ENCODE measurements around the gene CSMD2.

The CSMD2 gene

DNA sequence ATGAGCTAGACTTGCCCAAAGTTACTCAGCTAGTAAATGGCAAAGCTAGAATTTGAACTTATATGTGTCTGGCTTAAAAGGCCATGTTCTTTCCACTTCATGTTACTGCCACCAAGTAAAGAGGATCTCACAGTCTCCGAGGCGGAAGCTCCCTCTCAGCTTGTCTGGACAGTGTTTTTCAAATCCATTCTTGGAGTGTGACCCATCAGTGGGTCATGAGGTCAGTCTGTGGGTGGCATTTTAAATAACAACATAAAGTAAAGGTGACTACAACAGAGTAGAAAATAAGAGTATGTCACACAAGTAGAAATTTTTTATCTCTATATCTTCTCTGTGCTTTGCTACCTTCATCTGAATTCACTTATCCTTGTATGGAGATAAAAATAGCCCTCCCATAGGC lies 304.4 kb downstream of the CSMD2 start:
- DNase-seq (ENCODE audit: low read depth, low spot score) = no peak

DNA sequence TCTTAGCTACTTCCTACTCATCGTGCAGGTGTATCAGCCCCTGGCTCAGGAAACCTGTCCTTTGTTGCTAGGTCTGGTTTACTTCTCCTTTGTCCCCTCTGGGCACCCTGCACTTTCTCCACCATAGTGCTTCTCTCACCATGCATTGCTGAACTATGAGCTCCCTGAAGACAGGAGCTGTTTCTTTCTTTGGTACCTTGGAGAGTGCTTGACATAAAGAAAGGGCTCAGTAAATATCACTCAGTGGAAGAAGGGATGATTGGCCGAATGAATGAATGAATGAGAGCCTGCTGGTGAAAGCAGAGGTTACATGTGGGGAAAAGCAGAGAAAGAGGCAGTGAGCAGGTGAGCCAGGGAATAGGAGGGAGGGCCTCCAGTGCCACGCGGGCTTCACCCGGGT lies 310.9 kb downstream of the CSMD2 start:
- DNase-seq (ENCODE audit: low read depth, low spot score) = no peak

DNA sequence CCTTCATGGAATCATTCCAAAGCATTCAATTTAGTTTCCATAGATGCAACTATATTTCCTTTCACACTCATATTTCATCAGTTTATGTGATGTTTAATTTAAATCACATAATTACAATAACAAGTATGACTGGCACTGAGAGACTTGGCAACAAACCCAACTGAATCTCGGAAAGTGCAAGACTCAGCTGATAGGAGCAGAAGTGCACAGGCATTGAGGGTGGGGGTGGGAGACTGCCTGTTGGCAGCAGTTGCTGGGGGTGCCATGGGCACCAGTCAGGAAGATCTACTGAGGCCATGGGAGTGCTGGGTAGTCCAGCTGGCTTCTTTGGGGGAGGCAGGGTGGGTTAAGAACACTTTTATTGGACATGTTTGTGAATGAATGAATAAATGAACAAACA lies 311.6 kb downstream of the CSMD2 start:
- DNase-seq (ENCODE audit: low read depth, low spot score) = no peak

DNA sequence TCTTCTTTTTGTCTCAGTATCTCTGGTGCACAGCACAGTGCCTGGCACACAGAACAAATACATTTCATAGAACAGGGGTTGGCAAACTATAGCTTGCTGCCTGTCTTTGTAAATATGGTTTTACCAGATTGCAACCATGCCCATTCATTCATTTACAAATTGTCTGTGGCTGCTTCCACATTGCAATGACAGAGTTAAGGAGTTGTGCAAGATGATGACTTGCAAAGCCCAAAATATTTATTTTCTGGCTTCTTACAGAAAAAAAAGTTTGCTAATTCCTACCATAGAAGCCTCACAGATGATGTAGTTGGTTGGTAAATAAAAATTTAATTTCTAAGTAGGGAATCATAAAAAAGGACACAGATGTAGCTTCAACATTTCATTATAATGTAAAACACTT lies 312.3 kb downstream of the CSMD2 start:
- no peak for DNase-seq (ENCODE audit: low read depth, low spot score)

DNA sequence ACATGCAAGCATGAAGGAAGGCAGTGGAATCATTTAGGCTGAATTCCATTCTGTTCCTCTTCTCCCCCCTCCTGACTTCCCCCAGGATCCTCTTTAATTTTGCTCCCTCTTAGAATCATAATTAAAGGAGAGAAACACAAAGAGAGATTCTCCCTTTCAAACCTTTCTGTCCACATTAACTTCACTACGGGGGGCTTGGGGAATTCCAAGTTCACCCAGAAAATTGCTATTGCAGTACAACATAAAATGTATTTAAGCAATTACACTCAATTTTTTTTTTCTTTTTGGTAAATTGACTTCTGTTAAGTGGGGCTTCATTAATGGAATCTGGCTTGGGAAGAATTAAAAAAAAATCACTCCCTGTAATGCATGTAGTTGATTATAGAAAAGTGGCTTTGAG lies 314.5 kb downstream of the CSMD2 start:
- no peak for DNase-seq (ENCODE audit: low read depth, low spot score)

DNA sequence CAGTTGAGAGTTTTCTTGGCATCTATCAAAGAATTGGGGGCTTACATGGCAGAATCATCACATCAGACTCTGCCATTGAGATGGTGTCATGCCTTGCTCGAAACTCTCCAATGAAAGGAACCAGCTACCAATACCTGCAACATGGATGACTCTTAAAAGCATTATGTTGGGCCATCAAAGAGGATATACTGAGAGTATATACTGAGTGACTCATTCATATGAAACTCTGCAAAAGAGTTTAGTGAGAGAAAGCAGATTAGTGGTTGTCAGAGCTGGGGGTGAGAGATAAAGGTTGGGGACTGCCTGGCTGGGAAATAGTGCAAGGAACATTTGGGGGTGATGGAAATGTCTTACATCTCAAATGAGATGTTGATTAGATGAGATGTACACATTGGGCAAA lies 315.8 kb downstream of the CSMD2 start:
- DNase-seq (ENCODE audit: low read depth, low spot score) = no peak

DNA sequence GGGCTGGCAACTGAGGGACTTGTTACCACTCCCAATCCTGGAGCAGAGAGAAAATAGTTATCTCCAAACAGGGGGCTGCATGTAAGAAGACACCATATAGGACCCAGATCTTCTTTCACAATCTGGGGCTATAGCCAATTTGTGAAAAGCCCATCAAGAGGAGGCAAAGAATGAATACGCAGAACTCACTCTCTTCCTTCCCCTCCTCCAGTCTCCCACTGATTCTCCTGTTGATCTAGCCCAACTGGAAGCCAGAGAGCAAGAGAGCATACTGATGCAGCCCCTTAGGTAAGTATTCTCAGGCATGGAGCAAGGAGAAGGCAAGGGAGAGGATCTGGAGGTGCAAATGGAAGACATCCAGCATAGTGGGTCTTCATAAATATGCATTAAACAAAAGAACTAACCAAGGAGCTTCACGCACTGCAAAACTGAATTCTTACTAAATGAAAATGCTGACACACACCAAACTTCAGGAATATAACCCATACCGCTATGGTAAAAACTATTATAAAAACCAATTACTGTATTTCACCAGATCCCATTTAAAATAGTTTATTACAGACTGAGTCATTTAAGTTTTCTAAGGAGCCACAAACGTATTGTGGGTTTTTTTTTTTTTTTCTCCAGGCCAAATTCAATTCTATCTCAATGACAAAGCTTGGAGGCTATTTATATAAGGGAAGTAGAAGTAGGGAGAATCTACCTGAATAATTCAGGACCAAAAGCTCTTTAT lies 316.7 kb downstream of the CSMD2 start:
- no peak for DNase-seq (ENCODE audit: low read depth, low spot score)

DNA sequence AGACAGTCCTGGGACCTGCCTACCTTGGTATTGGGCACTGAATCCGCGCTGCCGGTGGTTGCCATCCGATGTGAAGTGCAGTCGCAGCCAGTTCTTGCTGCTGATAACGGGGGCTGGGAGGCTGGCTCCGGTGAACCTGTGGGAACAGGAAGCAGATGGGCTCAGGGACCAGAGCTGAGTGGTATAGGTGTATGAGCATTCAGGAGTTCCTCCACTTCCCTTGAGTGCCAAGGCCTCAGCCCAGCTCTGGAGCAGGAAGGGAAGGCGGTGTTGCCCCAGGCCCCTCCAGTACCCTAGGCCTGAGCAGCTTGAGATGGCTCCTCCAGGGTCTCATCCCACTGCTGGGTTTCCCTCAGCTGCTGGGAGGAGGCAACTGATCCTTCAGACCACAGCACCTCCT lies 318.2 kb downstream of the CSMD2 start:
- DNase-seq (ENCODE audit: low read depth, low spot score) = no peak

DNA sequence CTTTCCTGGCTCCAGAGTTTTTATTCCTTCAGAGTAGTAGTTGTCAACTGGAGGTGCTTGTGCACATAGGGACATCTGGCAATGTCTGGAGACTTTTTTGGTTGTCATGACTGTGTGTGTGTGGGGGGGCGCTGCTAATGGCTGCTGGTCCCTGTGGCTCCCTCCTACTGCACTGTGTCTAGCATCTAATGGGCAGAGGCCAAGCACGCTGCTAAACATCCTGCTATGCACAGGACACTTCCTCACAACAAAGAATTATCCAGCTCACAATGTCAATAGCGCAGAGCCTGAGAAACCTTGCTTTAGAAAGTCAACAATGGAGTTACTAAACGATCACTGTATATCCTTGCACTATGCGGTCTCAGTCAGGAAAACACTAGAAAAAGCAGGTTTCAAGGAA lies 320.9 kb downstream of the CSMD2 start:
- DNase-seq (ENCODE audit: low read depth, low spot score) = no peak

DNA sequence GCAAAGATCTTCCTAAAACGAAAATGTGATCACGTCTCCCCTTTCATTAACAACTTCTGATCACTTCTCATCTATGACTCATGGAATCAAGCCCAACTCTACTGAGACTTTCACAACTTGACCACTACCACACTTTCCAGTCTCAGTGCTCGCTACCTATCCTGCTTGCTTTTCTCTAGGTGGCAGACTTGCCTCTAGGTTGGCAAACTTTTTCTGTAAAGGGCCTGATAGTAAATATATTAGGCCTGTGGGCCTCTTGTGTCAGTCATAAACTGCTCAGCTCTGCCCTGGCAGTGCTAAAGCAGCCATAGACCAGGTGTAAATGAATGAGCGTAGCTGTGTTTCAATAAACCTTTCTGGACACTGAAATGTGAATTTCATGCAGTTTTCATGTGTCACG lies 322.7 kb downstream of the CSMD2 start:
- no peak for DNase-seq (ENCODE audit: low read depth, low spot score)

DNA sequence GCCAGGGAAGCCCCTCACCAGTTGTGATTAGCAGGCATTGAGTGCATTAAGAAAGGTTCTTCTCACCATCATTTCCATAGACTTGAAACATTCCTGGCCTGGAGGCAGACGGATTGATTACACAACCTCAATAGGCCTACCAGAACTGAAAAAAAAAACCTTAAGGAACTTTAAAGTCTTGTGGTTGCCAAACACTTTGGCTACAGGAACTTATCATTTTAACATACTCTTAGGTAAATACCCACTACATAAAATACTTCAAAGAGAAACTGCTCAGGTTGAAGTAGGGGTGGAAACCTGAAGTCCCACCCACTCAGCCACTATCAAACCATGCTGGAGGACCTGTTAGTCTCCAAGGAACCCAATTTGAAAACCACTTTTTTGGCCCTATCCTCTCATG lies 323.5 kb downstream of the CSMD2 start:
- DNase-seq (ENCODE audit: low read depth, low spot score) = no peak

DNA sequence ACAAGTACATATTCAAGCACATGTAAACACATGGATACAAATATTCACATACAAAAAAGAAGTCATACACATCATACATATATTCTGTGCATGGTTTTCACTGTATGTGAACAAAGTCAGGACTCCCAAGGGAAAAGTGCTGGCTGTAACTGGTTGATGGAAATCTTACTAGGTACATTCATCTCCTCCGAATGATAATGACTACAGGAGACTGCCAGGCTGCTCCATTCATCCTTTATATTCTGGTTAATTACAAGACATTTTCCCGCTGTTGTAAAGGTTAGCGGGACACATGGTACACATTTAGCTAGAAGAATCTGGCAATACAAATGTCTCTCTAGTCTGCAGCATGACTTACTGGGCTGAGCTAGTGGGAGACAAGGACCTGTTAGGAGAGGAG lies 327.4 kb downstream of the CSMD2 start:
- DNase-seq (ENCODE audit: low read depth, low spot score) = no peak

DNA sequence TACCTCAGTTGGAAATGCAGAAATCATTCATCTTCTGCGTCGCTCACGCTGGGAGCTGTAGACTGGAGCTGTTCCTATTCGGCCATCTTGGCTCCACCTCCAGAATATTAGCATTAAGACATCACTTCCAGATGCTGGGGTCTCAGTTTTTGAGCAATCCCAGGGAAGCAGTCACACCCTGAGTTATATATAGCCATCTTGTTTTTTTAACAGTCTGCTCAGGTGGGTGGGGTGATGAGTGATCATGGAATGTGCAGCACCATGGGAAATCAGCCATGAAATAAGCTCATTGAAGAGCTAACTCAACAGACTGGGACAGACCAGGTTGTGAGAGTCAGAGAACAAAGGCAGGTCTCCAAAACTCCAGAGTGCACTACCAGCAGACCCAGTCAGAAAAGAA lies 328.1 kb downstream of the CSMD2 start:
- no peak for DNase-seq (ENCODE audit: low read depth, low spot score)

DNA sequence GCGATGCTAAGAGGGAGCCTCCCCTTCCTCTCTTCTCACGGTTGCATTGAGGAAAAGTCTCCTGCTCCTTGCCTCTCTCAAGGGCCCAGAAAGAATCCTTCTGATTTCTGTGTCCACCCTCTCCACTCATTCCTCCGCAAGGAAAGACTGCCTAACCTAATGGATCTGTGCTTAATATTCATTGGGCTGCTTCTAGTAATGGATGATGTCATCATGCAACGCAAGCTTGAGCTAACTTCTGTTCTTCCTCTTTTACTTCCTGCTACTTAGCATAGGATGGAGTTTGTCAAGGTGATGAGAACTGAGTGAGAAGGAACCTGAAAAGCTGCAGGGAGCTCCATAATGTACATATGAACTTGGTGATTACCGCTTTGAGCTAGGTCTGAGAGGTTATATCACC lies 336.4 kb downstream of the CSMD2 start:
- no peak for DNase-seq (ENCODE audit: low read depth, low spot score)

DNA sequence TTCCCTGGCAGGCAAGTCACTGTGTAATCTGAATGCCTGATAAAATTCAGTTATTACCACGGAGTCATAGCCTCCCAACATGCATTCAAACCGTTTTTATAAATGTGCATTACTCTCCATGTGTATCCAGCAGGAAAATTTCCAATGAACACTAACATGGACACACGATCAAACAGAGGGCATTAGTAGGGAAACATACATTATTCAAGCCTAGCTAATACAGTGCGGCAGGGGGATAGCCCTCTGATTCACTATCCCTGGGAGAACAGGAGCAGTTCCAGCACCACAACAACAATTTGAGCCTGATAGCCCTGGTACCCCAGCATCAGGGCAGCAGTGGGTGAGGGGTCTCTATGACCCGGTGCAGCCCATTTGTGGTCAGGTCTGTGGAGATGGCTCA lies 337.0 kb downstream of the CSMD2 start:
- no peak for DNase-seq (ENCODE audit: low read depth, low spot score)

DNA sequence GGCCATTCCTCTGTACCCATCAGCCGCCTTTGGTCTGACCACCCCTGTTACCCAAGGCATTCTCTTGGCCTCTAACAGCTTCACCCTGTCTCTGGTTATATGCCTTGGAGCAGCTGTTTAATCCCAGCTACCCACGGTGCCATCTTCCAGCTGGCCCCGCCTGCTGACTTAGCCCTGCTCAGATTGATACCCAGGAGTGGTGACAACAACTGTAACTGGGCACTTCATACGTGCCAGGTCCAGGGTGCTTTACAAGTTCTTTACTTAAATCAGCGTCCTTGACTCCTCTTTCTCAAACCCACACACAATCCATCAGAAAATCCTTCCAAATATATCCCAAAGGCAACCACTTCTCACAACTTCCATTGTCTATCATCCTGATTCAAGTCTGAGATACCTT lies 338.3 kb downstream of the CSMD2 start:
- no peak for DNase-seq (ENCODE audit: low read depth, low spot score)

DNA sequence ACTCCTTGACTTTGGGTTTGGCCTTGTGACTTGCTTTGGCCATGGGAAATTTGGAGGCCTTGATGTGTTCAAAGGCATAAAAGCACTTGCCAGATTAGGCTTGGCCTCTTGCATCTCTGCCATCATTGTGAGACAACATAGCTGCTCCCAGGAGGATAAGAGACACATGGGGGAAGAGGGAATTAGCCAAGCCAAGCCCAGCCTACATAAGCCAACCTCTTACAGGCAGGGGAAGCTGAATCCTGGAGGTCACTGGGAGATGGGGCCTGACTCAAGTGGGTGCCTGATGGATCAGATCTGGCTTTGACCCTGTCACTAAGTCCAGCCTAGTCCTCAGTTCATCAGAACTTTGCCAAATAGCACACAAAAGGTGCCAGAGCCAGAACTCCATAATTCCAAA lies 338.7 kb downstream of the CSMD2 start:
- no peak for DNase-seq (ENCODE audit: low read depth, low spot score)

DNA sequence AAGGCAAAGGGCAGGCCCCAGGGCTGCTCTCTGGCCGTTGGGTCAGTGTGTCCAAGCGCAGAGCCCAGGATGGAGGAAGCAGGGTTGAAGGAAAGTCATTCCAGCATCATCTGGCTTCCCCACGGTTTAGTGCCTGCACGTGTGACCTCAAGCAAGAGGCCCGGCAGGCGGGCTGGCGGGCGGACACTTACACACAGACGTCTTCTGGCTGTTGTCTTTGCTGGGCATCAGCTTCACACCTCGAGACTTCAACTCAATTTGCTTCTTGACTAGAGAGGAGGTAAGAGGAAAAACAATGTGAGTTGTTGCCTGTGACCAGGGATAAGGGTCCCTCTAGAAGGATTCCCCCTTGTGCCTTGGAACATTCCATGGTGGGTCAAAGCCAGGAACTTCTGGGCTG lies 339.5 kb downstream of the CSMD2 start:
- DNase-seq (ENCODE audit: low read depth, low spot score) = no peak

DNA sequence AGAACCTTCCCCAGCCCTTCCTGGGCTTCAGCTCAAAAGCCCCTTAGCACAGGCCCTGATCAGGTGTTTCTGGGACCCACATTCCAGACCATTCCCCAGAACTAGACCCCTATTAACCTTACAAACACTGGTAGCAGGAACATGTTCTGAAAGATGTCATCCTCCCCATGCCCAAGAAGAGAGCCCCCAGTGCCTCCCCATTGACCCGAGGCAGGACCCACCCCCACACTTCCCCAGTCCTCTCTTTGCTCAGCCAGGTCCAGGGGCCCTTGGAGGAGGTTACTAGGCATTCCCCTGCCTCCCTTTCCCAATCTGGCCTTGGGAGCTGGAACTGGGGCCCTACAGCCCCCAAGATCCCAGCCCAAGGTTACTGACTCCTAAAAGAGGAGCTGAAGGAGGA lies 340.1 kb downstream of the CSMD2 start:
- DNase-seq (ENCODE audit: low read depth, low spot score) = no peak

DNA sequence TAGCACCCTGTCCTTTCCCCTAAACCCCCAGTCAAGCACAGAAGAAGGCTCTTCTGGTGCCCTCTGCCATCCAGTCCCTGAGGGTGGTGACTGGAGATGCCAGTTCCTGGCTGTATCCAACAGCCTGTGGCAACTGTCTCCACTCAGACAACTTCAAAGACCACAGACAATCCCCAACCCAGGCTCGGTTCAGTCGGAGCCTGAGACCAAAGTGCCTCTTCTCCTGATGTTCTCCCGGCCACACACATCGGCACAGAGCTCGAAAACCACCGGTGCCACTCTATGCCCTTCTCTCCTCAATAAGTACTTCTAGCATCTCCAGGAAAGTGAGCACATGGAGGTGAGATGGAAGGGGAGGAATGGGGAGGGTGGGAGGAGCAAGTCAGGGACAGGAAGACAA lies 340.7 kb downstream of the CSMD2 start:
- no peak for DNase-seq (ENCODE audit: low read depth, low spot score)

DNA sequence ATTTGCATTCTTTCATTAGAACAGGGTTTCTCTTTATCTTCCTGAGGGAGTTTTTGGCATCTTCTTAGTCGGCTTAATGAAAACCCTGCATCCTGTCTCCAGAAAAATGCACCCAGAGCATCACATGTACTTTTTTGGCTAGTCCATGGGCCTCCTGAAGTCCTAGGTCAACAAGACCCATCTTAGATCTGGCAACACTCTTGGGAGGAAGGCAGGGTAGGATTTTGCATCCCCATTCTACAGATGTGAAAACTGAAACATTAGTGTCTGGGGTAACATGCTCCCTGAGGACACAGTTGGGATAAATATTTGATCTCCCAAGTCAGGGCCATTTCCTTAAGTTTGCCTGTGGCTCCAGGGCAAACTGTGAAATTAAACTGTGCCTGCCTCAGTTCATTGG lies 341.2 kb downstream of the CSMD2 start:
- no peak for DNase-seq (ENCODE audit: low read depth, low spot score)

DNA sequence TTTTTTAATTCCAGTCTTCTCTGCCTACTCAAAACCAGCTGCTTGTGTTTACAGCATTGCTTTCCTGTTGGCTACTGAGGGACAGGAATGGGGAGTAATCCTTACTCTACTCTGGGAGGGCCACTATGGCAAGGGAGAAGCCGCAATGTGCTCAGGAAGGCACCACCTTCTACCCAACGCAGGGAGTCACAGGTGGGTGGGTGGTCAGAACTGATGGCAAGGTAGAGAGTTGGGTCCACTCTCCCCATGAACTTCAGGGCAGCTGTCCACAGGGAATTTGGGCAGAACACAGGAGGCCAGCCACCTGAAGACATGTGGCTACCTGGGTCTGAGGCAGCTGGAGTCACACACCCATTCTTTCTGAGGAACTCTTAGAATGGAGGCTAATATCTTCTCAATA lies 341.6 kb downstream of the CSMD2 start:
- DNase-seq (ENCODE audit: low read depth, low spot score) = no peak

DNA sequence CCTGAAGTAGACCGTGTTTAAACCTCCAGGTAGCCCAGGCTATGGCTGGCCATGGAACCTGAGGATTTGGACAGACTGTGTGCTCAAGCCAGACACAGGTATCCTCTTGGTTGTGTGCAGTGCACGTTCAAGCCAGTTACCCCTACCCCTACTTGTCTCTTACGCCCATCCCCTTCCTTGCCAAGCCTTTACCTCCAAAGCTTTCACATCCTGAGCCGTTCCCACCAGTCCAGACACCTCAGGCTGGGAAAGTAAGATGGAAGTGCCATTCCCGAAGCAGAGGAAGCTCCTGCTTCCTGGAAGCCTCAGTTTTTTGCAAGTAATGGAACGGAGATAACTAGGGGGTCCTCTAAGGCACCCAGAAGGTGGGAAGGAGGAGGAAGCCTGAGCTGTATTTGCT lies 342.6 kb downstream of the CSMD2 start:
- no peak for DNase-seq (ENCODE audit: low read depth, low spot score)

DNA sequence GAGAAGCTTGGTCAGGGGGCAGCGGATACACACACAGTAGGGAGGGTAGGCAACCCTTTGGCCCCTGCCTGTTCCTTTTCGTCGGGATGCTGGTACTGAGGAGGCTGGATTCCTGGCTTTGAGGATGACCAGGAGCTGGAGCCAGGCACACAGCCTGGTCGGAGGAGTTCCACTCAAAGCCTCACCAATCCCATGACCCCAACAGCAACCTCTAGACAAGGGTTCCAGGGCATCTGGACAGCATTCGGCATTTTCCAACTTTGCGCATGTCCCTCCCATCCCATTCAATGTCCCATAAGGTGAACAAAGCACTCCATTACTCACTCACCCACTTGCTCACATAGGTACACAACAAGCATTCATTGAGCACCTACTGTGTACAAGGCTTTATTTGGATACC lies 343.7 kb downstream of the CSMD2 start:
- DNase-seq (ENCODE audit: low read depth, low spot score) = no peak
